Parathyroid adenoma (tissue), 2 donors: ENCODE results near the gene KDM5C.

Experiments used
- H2AFZ ChIP-seq: fragments of 300-600 bp; sonication (generic); one replicate; pipeline ENCODE4 v1.7.0; 2017; ENCODE audit warnings: antibody characterized with exemption, mild to moderate bottlenecking
- H3K27ac ChIP-seq: fragments of 300-600 bp; sonication (generic); one replicate; pipeline ENCODE4 v1.7.0; 2017
- H3K27me3 ChIP-seq: fragments of 300-600 bp; sonication (generic); one replicate; pipeline ENCODE4 v1.7.0; 2017; ENCODE audit warnings: low read length; ENCODE audit not compliant: control insufficient read depth, insufficient read depth
- H3K36me3 ChIP-seq: fragments of 300-600 bp; sonication (generic); one replicate; pipeline ENCODE4 v1.7.0; 2017; ENCODE audit warnings: low read length; ENCODE audit not compliant: control insufficient read depth, insufficient read depth
- H3K4me1 ChIP-seq: fragments of 300-600 bp; sonication (generic); one replicate; pipeline ENCODE4 v1.7.0; 2017; ENCODE audit warnings: control low read depth
- H3K4me2 ChIP-seq: fragments of 300-600 bp; sonication (generic); one replicate; pipeline ENCODE4 v1.7.0; 2017; ENCODE audit warnings: low read length
- H3K4me3 ChIP-seq: fragments of 300-600 bp; sonication (generic); one replicate; pipeline ENCODE4 v1.7.0; 2017; ENCODE audit warnings: low read depth, low read length
- H3K79me2 ChIP-seq: fragments of 300-600 bp; sonication (generic); one replicate; pipeline ENCODE4 v1.7.0; 2017; ENCODE audit warnings: control low read depth
- H3K9ac ChIP-seq: fragments of 300-600 bp; sonication (generic); one replicate; pipeline ENCODE4 v1.7.0; 2017; ENCODE audit warnings: mild to moderate bottlenecking
- H3K9me3 ChIP-seq: fragments of 300-600 bp; sonication (generic); one replicate; pipeline ENCODE4 v1.7.0; 2017; ENCODE audit warnings: low read length; ENCODE audit not compliant: control insufficient read depth
- TF ChIP-seq, protein P1 (sequence below): fragments of 300-600 bp; sonication (generic); IDR thresholded peaks from one replicate; pipeline ENCODE4 v1.7.0; 2017; ENCODE audit warnings: antibody characterized with exemption, mild to moderate bottlenecking
- donor health status: primary hyperparathyroidism.

Gene KDM5C

GRCh38 chrX:53253293-53254020 is 28.4 kb upstream of the KDM5C start:
- Histone ChIP-seq H3K4me2 (no peak overlapping the region), H3K9me3 (no peaks in the 10 kb centered on the region), H3K27ac (no peak overlapping the region), H3K36me3 (no peaks in the 10 kb centered on the region), H2AFZ (no peak overlapping the region), H3K4me1 (no peaks in the 10 kb centered on the region), H3K9ac (no peak overlapping the region), H3K27me3 (no peaks in the 10 kb centered on the region), H3K4me3 (no peak overlapping the region), H3K79me2 (no peaks in the 10 kb centered on the region)
- TF ChIP-seq, protein P1, sequence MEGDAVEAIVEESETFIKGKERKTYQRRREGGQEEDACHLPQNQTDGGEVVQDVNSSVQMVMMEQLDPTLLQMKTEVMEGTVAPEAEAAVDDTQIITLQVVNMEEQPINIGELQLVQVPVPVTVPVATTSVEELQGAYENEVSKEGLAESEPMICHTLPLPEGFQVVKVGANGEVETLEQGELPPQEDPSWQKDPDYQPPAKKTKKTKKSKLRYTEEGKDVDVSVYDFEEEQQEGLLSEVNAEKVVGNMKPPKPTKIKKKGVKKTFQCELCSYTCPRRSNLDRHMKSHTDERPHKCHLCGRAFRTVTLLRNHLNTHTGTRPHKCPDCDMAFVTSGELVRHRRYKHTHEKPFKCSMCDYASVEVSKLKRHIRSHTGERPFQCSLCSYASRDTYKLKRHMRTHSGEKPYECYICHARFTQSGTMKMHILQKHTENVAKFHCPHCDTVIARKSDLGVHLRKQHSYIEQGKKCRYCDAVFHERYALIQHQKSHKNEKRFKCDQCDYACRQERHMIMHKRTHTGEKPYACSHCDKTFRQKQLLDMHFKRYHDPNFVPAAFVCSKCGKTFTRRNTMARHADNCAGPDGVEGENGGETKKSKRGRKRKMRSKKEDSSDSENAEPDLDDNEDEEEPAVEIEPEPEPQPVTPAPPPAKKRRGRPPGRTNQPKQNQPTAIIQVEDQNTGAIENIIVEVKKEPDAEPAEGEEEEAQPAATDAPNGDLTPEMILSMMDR = no peak

DNA sequence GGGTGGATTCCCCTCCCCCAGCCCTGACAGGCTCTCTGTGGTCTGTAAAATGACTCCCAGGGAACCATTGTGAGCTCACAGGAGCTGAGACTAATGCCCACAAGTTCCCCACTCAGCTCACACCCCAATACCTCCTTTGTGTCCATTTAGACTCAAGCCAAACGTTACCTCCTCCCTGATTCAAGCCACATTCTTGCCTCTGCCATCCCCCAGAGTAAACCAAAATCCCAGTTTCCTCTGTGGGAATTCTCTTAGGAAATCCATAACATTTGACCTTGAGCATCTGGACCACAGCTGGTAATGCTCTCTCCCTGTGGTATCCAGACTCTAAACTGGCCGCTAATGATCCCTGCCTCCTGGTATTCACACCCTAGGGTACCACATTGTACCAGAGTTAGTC is 26.3 kb upstream of the KDM5C start:
- no peaks in the 10 kb centered on the region for H3K36me3 ChIP-seq
- no peaks in the 10 kb centered on the region for H3K4me1 ChIP-seq
- no peak overlapping the region for H2AFZ ChIP-seq
- H3K9me3 ChIP-seq = no peaks in the 10 kb centered on the region
- TF ChIP-seq, protein P1 = no peak
- H3K4me2 ChIP-seq = no peak overlapping the region
- no peaks in the 10 kb centered on the region for H3K27me3 ChIP-seq
- H3K4me3 ChIP-seq = no peak overlapping the region
- no peak overlapping the region for H3K9ac ChIP-seq
- no peak overlapping the region for H3K27ac ChIP-seq
- H3K79me2 ChIP-seq = no peaks in the 10 kb centered on the region

GRCh38 chrX:53250556-53250955 is 25.5 kb upstream of the KDM5C start:
- H3K79me2 ChIP-seq = no peaks in the 10 kb centered on the region
- H3K4me3 ChIP-seq = no peak overlapping the region
- no peak overlapping the region for H3K27ac ChIP-seq
- H3K36me3 ChIP-seq = no peaks in the 10 kb centered on the region
- H3K9ac ChIP-seq = no peak overlapping the region
- no peaks in the 10 kb centered on the region for H3K27me3 ChIP-seq
- H2AFZ ChIP-seq = no peak overlapping the region
- H3K4me2 ChIP-seq = no peak overlapping the region
- TF ChIP-seq, protein P1 = no peak
- H3K9me3 ChIP-seq = no peaks in the 10 kb centered on the region
- H3K4me1 ChIP-seq = no peaks in the 10 kb centered on the region

GRCh38 chrX:53249408-53250042 is 24.5 kb upstream of the KDM5C start:
- no peak overlapping the region for H3K4me2 ChIP-seq
- no peaks in the 10 kb centered on the region for H3K9me3 ChIP-seq
- no peaks in the 10 kb centered on the region for H3K36me3 ChIP-seq
- no peaks in the 10 kb centered on the region for H3K4me1 ChIP-seq
- no peak overlapping the region for H2AFZ ChIP-seq
- H3K27ac ChIP-seq = no peak overlapping the region
- no peaks in the 10 kb centered on the region for H3K79me2 ChIP-seq
- H3K27me3 ChIP-seq = no peaks in the 10 kb centered on the region
- no peak overlapping the region for H3K9ac ChIP-seq
- H3K4me3 ChIP-seq = no peak overlapping the region
- TF ChIP-seq, protein P1 = no peak

DNA sequence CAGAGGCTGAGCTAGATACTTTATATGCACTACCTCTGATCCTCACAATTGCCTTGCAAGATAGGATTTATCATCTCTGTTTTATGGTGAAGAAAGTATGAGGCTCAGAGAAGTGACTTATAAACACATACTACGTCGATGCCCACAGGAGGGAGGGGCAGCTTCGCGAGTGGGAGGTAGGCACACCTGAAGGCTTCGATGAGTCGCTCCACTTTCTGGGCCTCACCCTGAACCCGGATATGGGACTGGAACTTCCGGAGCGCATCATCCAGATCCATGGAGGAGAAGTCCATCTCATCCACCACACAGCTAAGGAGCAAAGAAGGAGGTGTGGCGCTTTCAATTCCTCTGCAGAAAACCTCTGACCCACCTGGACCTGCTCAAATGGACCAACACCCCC is 22.9 kb upstream of the KDM5C start:
- no peaks in the 10 kb centered on the region for H3K79me2 ChIP-seq
- H3K9ac ChIP-seq = no peak overlapping the region
- H2AFZ ChIP-seq = no peak overlapping the region
- H3K4me2 ChIP-seq = no peak overlapping the region
- H3K4me3 ChIP-seq = no peak overlapping the region
- TF ChIP-seq, protein P1 = no peak
- no peaks in the 10 kb centered on the region for H3K9me3 ChIP-seq
- H3K4me1 ChIP-seq = no peaks in the 10 kb centered on the region
- H3K27ac ChIP-seq = no peak overlapping the region
- no peaks in the 10 kb centered on the region for H3K27me3 ChIP-seq
- no peaks in the 10 kb centered on the region for H3K36me3 ChIP-seq
